ENCODE measurements around the gene OR10K2. TPM values are rescaled to one million over a fixed set of nuclear protein-coding genes. Genes with fewer than 3 reads are reported as not detected.

OR10K2 gene
- total and polyA plus RNA-seq, 4 donors: not detected

GRCh38 chr1:158458263-158458662 lies 32.2 kb upstream of the OR10K2 start (continued):
- TF ChIP-seq REST (IDR thresholded peaks at IDR 0.05): no peak
- no peak for TF ChIP-seq TAF1 (conservative IDR thresholded peaks at IDR 0.05)

- no peak for TF ChIP-seq REST (IDR thresholded peaks at IDR 0.05)
- no peak for DNase-seq (ENCODE audit: low spot score)
- H3K36me3 ChIP-seq (ENCODE audit: control insufficient read depth in 4 of 4, insufficient read depth in 3 of 4, low read depth in 1 of 4, low read length in 3 of 4): no peaks in the 10 kb centered on the region
Measured at GRCh38 chr1:158457246-158457645, 31.2 kb upstream of the OR10K2 start.

GRCh38 chr1:158454537-158454936 lies 28.5 kb upstream of the OR10K2 start:
- H3K4me3 ChIP-seq (ENCODE audit: low read depth in 1 of 3, low read length in 3 of 3): no peak overlapping the region
- H3K4me1 ChIP-seq (ENCODE audit: control insufficient read depth in 4 of 4, insufficient read depth in 4 of 4, low read length in 3 of 4): no peaks in the 10 kb centered on the region
- 69% methylated on average over 1 of the region's 1 CpG for WGBS
- peaks cover 0 to 6% (median 0%) of the 10 kb centered on the region in 4 donors for H3K9me3 ChIP-seq (ENCODE audit: control insufficient read depth in 4 of 4, low read length in 3 of 4)
- TF ChIP-seq RAD21 (IDR thresholded peaks at IDR 0.05) (no peak), ATF3 (IDR thresholded peaks at IDR 0.05) (no peak), ZBTB33 (IDR thresholded peaks at IDR 0.05) (no peak), JUND (IDR thresholded peaks at IDR 0.05) (no peak), EGR1 (IDR thresholded peaks at IDR 0.05; ENCODE audit: low read depth in 2 of 2) (no peak), SP1 (IDR thresholded peaks at IDR 0.05) (no peak), YY1 (IDR thresholded peaks at IDR 0.05) (no peak), HNF4G (IDR thresholded peaks at IDR 0.05) (no peak), REST (IDR thresholded peaks at IDR 0.05) (no peak), FOXA2 (IDR thresholded peaks at IDR 0.05) (no peak), MAX (IDR thresholded peaks at IDR 0.05) (no peak), HNF4A (conservative IDR thresholded peaks at IDR 0.05) (no peak), NR2F2 (IDR thresholded peaks at IDR 0.05) (no peak), TAF1 (conservative IDR thresholded peaks at IDR 0.05) (no peak), GABPA (IDR thresholded peaks at IDR 0.05 in 1 of 2, conservative IDR thresholded peaks at IDR 0.05 in 1 of 2) (no peak)
- H3K27me3 ChIP-seq (ENCODE audit: control insufficient read depth in 4 of 4, insufficient read depth in 4 of 4, low read length in 3 of 4): no peaks in the 10 kb centered on the region
- no peaks in the 10 kb centered on the region for H3K36me3 ChIP-seq (ENCODE audit: control insufficient read depth in 4 of 4, insufficient read depth in 3 of 4, low read depth in 1 of 4, low read length in 3 of 4)
- no peak for DNase-seq (ENCODE audit: low spot score)
- H3K9ac ChIP-seq (ENCODE audit: low read depth in 1 of 2, low read length in 2 of 2): no peak overlapping the region
- no peak overlapping the region for H3K27ac ChIP-seq (ENCODE audit: low read depth in 1 of 2, low read length in 2 of 2)

More at GRCh38 chr1:158457246-158457645, 31.2 kb upstream of the OR10K2 start:
- peaks cover 0 to 6% (median 0%) of the 10 kb centered on the region in 4 donors for H3K9me3 ChIP-seq (ENCODE audit: control insufficient read depth in 4 of 4, low read length in 3 of 4)
- H3K27me3 ChIP-seq (ENCODE audit: control insufficient read depth in 4 of 4, insufficient read depth in 4 of 4, low read length in 3 of 4): peaks cover 0 to 7% (median 0%) of the 10 kb centered on the region in 4 donors
- no peak overlapping the region for H3K27ac ChIP-seq (ENCODE audit: low read depth in 1 of 2, low read length in 2 of 2)
- no peak overlapping the region for H3K4me3 ChIP-seq (ENCODE audit: low read depth in 1 of 3, low read length in 3 of 3)
- no peak overlapping the region for H3K9ac ChIP-seq (ENCODE audit: low read depth in 1 of 2, low read length in 2 of 2)
- no peaks in the 10 kb centered on the region for H3K4me1 ChIP-seq (ENCODE audit: control insufficient read depth in 4 of 4, insufficient read depth in 4 of 4, low read length in 3 of 4)
